CD4-positive, alpha-beta T cell treated with Interferon alpha-2 for 1 hour (primary cell): ENCODE measurements around the gene UBXN10.

Experiments used
- DNase-seq, 2 donors: peaks; one replicate each; pipeline ENCODE4 v3.0.0-alpha.2; 2020 to 2022

UBXN10 gene, protein sequence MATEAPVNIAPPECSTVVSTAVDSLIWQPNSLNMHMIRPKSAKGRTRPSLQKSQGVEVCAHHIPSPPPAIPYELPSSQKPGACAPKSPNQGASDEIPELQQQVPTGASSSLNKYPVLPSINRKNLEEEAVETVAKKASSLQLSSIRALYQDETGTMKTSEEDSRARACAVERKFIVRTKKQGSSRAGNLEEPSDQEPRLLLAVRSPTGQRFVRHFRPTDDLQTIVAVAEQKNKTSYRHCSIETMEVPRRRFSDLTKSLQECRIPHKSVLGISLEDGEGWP

DNA sequence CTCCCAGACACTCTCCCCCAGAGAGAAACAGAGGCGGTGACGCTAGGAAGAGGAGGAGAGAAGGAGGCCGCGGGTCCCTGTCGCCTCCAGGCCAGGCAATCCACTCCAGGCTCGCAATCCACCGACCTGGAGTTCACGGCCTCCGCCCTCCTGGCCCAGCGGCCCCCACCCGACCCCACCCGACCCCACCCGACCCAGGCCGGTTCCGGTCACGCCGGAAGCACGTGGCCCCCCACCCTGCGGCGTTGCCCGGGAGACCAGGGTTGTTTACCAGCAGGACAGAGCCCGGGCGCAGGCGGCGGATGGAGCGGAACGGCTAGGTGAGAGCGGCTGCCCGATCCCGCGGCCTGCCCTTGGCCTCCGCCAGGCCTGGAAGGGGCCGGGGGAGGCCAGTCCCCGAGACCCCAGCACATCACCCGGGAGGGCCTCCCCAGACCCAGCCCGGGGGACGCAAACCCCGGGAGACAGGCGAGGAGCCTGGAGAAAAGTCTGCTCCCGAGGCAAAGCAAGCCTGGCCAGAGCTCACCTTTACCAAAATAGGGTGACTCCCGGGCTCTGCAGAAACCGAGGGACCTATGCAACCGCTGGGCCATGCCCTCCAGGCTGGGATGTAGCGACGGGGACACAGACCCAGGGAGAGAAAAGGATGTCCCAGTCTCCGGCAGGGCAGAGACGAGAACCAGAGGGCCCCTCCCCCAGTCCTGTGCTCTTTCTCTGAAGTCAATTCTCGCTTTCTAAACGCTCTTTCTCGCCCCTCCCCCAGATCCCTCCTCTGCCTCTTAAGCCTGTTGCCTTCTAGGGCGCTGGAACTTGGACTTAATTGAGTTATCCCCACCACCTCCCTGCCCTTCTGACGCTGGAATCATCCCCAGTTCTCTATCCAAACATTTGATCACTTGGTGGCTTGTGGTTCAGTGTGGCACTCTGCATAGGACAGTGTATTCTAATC lies at the start of gene UBXN10, which contains the start of gene PLA2G2C:
Gene UBXN10 (plus strand): TSS at position 263 of the 949 bp plus-strand sequence. CDS start 4,466 bp downstream, outside the sequence.
Gene PLA2G2C (minus strand): TSS at position 685 of the 949 bp plus-strand sequence. CDS start 9,155 bp downstream, outside the sequence.
- peak; percentile 66 for DNase-seq

DNA sequence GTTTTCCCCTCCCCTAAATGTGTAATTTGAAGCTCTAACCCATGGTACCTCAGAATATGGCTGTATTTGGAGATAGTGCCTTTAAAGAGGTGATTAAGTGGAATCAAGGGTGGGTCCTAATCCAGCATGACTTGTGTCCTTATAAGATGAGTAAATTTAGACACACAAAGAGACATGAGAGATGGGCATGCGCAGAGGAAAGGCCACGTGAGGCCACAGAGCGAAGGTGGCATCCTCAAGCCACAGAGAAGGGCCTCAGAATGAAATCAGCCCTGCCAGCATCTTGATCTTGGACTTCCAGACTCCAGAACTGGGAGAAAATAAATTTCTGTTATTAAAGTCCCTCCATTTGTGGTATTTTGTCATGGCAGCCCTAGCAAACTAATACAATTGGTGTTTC lies 49.6 kb upstream of the UBXN10 start:
- DNase-seq: no peak

DNA sequence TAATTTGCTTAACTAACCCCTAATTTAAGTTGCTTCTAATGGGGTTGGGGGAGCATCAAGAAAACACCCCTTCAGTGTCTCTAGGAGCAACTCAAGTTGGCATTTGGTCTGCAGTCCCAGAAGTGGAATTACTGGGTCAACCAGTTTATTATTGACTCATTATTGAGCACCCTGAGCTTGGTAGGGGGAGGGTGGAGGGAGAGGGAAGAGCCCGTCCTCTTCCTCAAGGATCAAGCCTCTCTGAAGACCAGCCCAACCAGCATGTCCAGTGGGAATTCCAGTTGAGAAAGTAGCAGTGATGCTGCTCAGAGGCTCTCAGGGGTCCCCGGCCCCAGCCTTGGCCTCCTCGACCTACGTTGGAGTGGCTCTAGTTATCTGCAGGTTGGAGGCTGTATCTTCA lies 48.8 kb upstream of the UBXN10 start:
- no peak for DNase-seq

DNA sequence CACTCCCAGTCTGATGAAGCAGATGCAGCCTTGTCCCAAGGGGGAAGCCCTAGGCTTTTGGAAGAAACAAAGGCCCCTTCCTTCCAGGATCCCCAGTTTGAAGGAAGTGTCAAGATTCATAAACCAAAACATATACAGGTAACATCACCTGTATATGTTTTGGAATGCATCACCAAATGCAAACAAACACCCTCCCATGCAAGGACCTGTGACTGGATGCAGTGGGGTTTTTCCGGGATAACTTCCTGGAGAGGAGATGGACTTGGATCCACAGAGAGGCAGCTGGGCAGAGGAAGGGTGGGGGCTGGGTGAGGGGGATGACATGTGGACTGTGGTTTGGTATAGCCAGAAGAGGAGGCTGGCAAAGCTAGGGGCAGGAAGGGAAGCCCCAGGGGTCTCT lies 48.3 kb upstream of the UBXN10 start:
- no peak for DNase-seq

DNA sequence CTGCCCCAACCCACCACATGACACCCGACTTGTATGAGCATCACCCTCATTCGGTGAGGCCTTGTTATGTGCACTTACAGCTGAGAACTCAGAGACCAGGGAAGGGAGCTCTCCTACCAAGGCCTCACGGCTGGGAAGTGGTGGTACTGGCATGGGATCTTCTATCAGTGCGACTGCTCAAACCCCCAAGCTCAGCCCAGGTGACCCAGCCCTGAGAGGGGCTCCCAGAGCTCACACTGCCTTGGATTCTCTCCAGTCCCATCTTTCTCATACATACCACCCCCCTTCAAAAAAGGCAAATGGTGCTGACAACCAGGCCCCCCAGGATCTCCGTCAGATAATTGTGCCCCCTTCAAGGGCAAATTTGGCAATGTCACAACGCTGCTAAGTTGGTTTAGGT lies 47.5 kb upstream of the UBXN10 start:
- no peak for DNase-seq

DNA sequence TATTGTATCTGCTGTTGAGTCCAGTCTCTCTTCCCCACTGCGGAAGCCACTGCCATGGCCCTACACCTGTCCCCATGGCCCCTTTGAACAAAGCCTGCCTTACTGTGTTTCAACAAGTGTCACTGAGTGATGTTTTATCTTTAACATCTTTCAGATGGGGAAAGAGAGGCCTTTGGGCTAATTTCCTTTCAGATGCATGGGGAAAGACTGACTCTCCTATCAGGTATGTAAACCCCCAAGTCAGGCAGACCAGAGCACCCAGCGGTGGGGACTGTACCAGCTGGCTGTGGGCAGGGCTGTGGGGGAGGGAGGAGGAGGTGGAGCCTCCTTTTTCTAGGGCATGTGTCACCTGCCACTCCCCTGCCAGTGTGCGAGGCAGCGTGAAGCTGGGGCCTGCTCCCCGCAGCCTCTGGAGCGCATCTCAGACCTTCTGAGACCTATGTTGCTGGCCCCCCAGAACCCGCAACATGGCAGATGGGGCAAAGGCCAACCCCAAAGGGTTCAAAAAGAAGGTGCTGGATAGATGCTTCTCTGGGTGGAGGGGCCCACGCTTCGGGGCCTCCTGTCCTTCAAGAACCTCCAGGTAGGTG lies 46.8 kb upstream of the UBXN10 start, which contains the start of gene PLA2G2F:
Gene PLA2G2F (plus strand): TSS at position 363 of the 590 bp plus-strand sequence. CDS start 105 bp downstream, at position 468.
- no peak for DNase-seq

DNA sequence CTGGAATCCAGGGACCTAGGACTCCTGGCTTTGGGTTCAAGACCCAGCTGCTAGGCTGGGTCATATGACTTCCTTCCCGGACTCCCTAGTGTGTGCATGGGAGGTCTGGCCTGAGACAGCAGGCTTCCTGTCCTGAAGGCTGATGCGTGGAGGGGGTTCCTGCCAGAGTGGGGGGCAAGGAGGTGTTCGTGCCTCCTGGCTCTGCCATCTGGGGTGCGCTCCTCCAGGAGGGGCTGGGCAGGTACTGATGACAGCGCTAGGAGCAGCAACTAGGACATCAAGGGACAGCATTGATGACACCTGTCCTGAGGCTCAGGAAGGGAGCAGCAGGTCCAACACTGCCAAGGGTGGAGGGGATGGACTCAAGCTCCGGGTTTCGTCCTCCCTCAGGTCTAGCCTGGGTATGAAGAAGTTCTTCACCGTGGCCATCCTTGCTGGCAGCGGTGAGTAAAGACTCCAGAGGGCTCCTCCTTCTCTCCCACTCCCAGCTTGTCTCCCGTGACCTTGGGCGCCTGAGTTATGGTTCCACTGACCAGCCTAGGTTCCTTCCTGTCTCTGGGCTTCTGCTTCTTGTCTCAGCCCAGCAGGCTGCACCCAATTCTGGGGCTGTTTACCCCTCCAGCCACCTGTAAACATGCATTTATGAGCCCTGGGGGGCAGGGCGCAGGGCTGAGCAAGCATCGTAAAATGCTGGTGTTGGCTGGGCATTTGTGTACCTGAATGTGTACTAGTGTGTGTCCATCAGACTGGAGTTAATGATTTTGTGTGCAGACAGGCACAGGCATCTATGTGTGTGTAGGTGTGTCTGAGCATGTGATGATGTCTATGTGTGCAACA lies 45.9 kb upstream of the UBXN10 start:
- DNase-seq: no peak

DNA sequence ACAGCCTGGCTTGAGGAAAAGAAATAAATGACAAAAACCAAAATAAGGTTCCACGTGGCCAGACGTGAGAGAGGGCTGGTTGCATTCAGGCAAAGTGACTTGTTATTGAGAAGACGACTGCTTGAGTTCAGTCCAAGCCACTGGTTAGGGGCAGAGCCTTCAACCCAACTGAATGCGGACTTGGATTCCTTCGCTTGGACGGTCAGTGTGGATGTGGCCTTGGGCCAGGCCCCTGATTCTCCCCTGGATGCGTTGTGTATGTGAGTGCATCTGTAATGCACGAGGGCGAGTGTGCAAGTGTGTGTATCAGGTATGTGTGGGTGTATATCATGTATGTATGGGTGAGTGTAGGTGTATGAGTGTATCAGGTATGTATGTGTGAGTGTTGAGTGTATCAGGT lies 44.9 kb upstream of the UBXN10 start:
- no peak for DNase-seq

DNA sequence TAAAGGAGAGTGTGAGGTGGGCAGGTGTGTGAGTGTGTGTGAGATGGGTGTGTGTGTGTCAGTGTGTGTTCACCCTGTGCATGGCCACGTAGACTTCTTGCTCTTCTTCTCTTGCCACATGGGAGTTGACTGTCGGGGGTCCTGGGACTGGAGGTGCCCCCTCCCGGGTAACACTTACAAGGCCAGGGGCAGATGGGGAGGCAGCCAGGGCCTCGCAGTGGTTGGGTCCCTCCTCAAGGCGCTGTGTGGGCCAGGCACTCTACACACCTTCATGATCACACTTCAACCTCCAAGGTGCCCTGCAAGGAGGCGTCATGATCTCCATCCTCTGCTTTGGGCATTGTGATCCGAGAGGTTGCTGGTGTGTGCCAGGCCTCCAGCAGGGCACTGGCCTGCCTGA lies 44.4 kb upstream of the UBXN10 start:
- DNase-seq: no peak

DNA sequence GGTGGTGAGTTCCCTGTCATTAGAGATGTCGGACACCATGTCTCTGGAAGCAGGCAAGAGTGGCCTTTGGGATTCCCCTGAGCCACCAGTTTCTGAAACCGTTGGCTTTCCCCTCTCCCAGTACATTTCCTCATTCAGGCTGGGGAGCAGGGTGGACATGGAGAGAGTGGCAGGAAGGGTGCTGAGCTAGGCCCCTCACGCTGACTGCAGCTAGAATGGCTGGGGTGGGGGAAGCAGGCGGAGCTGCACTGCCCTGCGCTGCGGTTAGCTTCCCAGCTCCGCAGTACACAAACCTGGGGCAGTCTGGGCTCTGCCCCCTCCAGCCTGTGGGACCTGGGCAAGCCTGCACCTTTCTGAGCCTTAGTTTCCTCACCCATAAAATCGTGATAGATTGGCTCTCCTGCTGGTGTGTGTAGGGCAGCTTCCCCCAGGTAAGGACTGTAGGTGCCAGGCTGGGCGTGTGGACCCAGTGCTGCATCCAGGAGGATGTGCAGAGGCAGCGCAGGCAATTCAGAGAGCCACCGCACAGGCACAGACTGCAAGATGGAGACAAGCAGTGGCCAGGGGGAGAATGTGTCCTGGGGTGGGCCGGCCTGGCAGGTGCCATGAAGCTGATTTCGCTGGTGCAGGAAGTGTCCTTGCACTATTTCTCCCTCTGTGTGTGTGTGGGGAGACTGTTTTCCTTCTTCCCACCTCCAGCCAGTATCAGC lies 43.7 kb upstream of the UBXN10 start:
- no peak for DNase-seq

DNA sequence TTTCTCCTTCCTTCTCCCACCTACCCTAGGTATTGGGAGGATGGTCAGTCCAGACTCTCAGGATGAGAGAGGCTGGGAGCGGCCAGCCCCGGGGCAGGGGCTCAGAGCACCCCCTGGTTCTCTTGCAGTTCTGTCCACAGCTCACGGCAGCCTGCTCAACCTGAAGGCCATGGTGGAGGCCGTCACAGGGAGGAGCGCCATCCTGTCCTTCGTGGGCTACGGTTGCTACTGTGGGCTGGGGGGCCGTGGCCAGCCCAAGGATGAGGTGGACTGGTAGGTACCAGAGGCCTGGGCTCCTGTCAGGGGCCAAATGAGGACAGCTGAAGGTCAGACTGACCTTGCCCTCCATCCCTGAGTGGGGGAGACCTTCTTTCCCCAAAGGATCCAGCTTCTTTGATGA lies 42.6 kb upstream of the UBXN10 start:
- DNase-seq: no peak

DNA sequence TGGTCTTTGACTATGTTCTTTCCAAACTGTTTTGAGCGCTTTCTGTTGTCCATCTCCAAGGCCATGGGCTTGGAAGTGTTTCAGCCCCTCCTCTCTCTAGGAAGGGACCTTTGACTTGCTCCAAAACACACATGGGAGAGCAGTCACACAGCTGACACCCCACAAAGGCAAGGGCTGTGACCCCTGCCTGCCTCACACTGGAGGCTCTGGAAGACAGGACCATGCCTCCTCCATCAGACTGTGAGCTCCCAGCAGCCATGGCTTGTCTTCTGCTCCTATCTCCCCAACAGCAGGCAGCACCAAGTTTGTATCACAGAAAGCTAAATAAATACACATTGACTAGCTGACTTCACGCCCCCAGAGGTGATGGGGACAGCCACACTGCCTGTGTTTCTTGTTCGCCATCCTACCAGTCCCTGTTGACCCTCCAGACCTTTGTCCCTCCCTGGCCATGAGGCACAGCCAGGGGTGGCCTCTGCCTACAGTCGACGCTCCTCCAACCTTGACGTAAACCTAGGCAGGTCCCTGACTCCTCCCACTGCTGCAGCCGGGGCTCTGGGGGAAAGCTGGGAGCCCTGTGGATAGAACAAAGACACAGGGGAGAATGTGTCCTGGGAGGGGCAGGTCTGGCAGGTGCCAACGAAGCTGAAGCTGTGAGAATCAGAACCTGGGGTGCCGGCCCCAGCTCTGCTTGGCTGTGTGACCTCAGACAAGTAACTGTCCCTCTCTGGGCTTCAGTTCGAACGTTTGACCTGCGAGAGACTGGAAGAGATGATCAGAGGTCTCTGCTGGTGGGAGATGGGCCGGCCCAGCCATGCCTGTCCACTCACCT lies 41.9 kb upstream of the UBXN10 start:
- no peak for DNase-seq

DNA sequence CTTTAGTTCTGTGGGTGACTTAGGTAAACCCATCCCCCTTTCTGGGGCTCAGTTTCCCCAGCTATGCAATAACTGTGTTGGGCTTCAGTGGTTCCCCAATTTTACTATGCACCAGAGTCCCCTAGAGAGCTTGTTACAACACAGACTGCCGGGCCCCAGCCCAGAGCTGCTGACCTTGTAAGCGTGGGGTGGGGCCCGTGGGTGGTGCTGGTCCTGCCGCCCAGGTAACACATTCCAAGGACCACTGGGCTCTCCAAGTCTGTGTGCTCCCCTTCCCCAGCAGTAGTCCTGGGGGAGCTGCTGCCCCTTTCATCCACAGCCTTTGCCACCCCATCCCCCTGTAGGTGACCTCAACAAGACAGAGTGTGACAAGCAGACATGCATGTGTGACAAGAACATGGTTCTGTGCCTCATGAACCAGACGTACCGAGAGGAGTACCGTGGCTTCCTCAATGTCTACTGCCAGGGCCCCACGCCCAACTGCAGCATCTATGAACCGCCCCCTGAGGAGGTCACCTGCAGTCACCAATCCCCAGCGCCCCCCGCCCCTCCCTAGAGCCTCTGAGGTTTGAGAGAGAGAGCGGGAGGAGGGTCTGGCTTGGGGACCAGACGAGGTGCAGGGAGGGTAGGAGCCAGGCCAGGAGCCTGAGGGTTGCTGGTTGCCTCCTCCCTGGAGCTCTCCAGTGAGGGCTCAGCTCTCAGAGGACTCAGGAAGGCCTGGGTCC lies 37.9 kb upstream of the UBXN10 start:
- DNase-seq: no peak

DNA sequence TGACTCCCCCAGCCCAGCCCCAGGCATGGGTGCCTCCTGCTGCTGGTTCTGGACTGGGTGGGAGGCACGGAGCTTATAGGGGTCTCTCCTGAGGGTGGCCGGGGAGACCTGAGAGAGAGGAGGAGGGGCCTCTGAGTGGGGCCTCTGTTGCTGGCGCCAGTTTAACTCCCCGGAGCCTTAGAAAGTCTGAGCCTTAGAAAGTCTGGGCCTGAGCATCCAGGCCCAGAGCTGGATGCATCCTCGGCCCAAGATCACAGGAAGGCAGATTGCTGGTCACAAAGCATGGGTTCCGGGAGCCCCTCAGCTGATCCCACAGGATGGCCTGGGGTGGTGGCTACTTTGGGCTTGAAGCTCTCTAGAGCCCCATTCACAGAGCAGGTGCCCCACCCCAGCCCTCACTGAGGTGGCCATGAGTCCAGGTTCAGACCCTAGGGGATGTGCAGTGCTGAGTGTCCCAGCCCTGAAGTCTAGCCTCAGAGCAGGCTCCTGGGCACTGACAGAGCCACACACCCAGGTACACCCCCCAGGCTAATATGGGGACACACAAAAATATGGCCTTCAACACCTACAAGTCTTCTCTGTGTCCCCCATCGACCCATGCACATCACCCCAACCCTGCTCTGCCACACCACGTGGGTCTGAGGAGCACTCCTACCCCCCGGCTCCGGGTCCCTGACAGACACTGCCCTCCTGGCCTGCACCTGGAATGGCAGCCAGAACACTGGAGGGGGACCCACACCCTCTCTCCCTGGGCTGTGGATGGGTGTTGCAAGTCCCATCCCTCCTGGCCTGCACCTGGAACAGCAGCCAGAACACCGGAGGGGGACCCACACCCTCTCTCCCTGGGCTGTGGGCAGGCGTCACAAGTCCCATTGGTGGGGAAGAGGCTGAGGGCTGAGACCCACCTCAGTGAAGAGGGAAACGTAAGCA lies 37.1 kb upstream of the UBXN10 start:
- no peak for DNase-seq

DNA sequence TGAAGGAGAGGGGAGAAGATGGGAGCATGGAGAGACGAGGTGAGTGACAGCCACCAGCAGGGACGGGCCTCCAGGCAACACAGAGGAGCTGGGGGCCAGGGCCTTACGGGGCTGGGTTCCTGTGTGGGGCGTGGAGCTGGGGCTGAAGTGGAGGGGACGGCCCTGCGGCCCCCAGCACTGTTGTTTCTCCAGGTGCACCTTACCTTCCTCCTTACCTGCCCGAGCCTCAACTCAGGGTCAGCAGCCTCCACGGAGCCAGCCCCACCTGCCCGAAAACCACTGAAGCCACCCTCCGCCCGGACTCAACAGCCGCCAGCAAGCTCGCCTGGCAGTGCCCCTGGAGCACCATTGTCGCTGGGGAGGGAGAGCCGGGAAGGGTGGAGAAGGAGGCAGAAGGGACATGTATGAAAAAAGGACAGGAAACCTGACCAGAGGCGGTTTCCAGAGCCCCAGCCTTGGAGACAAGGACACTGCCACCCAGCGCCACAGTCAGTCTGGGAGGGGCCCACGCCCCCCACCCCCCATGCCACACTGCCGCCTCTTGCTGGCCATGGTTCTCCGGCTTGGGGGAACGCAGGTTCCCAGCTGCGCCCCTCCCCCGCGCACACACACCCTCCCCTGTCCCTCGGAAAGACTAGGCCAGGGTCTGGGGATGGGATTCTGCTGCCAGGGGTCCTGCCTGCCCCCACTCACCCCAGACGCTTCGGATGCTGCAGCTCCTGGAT lies 36.1 kb upstream of the UBXN10 start:
- DNase-seq: no peak

DNA sequence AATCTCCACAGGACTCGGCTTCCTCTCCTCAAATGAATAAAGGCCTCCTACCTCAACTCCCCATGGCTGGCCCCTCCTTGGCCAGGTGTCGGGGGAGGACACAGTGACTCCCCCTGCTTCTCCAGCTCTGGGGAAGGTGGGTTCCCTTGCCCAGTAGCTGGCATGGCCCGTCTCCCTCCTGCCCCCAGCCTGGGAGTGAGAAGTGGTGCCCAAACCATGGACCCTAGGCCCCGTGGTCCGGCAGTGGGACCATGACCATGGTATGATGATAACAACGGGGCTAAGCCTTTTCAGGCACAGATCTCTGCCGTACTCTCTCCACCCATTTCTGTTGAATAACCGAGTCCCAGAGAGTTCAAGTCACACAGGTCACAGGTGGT lies 35.6 kb upstream of the UBXN10 start:
- DNase-seq: no peak

DNA sequence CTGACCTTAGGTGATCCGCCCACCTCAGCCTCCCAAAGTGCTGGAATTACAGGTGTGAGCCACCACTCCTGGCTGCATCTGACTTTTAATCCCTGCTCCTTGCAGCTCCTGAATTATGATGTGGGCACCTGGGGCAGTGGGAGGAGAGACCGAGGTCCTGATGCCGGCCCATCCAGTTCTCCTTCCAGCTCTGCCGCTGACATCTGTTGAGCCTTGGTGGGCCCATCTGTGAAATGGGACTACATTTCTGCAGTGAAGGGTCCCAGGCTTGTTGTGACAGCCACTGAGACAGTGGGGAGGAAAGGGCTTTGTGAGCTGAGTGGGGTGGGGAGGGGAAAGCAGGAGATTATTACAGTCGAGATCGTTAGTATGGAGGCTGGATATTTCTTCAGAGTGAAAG lies 34.9 kb upstream of the UBXN10 start:
- no peak for DNase-seq

DNA sequence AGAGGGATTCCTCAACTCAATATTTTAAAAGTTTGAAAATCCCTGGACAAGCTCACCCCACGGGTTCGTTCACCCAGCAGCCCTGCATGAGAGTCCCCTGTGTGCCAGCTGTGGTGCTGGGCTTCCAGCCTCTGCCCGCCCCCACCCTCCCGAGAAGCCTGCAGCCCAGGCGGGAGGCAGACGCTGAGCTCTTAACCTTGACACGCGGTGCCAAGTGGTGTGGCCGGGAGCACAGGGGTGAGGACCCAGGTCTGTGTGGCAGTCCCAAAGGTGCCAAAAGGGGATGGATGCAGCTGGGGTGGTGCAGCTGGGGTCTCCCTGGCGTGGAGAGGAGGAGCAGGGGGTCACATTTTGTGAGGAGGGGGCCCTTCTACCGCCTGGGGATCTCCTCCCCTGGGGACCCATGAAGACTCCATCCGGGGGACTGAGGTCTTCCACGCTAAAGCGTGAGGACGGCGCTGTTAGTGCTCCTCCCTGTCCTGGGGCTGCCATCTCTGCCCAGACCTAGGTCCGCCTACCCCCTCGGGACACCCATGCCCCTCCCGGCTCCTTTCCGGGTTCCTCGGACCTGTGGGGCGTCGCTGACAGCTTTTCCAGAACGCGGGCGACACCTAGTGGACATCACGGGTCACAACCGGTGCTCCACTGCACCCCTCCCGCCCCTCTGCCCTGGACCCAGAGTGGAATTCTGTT lies 33.8 kb upstream of the UBXN10 start:
- peak; percentile 78 to 80 for DNase-seq
